T-helper 1 cell treated with Interleukin-12 subunit alpha and Interleukin-12 subunit beta and Interleukin-4 antibody, amounts not matched to agents 30 μg/mL and 1 μg/mL, for 36 hours (primary cell): ENCODE data around the gene VWA7.
A peak's percentile ranks its signal among the peaks of the same experiment; 100 is the strongest.

ENCODE experiments used
- H3K27ac Mint-ChIP-seq: one replicate; pipeline ENCODE4 v1.8.0; 2021; ENCODE audit warnings: mild to moderate bottlenecking, mixed read lengths
- H3K27me3 Mint-ChIP-seq: one replicate; pipeline ENCODE4 v1.8.0; 2021; ENCODE audit warnings: low read depth, mixed read lengths
- H3K36me3 Mint-ChIP-seq: one replicate; pipeline ENCODE4 v1.8.0; 2021; ENCODE audit warnings: low read depth, mixed read lengths
- H3K4me1 Mint-ChIP-seq: one replicate; pipeline ENCODE4 v1.8.0; 2021; ENCODE audit warnings: low read depth, mixed read lengths
- H3K4me3 Mint-ChIP-seq: one replicate; pipeline ENCODE4 v1.8.0; 2021; ENCODE audit warnings: mild to moderate bottlenecking, moderate library complexity, mixed read lengths
- H3K9me3 Mint-ChIP-seq: one replicate; pipeline ENCODE4 v1.8.0; 2021; ENCODE audit warnings: mixed read lengths

Gene VWA7

GRCh38 chr6:31727034-31727716 lies 50.0 kb downstream of the VWA7 start:
- Mint-ChIP-seq H3K36me3 (peaks cover 30% of the 10 kb centered on the region), H3K9me3 (no peaks in the 10 kb centered on the region), H3K4me1 (peaks cover 36% of the 10 kb centered on the region), H3K27me3 (no peaks in the 10 kb centered on the region), H3K4me3 (peak overlapping the region; percentile 52), H3K27ac (peak overlapping the region; percentile 78)

DNA sequence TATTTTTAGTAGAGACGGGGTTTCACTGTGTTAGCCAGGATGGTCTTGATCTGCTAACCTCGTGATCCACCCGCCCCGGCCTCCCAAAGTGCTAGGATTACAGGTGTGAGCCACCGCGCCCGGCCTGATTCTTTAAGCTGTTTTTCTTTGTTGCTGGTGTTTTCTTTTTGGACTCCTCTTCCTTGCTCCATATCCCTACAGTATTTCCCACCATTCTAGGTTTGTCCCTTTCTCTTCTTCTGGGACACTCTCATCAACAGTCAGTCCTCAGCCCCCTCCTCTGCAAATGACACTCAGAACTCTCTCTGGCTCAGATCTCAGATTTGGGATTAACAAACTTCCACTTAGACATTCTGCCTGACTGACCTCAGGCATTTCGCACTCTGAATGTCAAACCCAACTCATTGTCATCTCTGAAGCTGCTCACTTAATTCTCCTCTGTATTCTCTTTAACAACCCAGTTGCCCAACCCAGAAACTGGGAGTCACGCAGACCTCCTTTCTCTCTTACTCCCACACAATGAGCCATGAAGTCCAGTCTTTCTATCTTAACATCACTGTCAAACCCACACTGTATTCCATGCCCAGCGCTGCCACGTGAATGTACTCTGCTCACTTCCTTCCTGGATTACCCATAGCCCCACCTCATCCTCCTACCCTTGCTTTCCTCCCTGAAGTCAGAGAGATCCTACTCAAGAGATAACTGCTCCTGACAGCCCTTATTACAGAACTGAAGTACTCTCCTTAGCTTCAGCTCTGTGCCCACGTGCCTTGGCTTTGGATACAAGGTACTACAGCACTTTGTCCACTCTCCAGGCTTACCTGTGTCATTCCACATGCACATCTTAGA lies 51.4 kb downstream of the VWA7 start:
- Mint-ChIP-seq H3K9me3 (no peaks in the 10 kb centered on the region), H3K27me3 (no peaks in the 10 kb centered on the region), H3K27ac (peak overlapping the region; percentile 10), H3K4me3 (no peak overlapping the region), H3K36me3 (peaks cover 20% of the 10 kb centered on the region), H3K4me1 (peaks cover 34% of the 10 kb centered on the region)

- H3K27ac Mint-ChIP-seq: no peak overlapping the region
- no peak overlapping the region for H3K4me3 Mint-ChIP-seq
- no peaks in the 10 kb centered on the region for H3K9me3 Mint-ChIP-seq
- peaks cover 25% of the 10 kb centered on the region for H3K4me1 Mint-ChIP-seq
- no peaks in the 10 kb centered on the region for H3K27me3 Mint-ChIP-seq
- peaks cover 10% of the 10 kb centered on the region for H3K36me3 Mint-ChIP-seq
Measured at GRCh38 chr6:31723980-31724691, 53.0 kb downstream of the VWA7 start.

GRCh38 chr6:31723245-31723979 lies 53.7 kb downstream of the VWA7 start, which contains the start of gene MPIG6B:
Gene MPIG6B (plus strand): TSS chr6:31723373. CDS start chr6:31723384, 11 bp downstream.
- no peaks in the 10 kb centered on the region for H3K9me3 Mint-ChIP-seq
- no peak within 1 kb of the TSS for H3K27ac Mint-ChIP-seq
- no peak within 1 kb of the TSS for H3K4me3 Mint-ChIP-seq

GRCh38 chr6:31722173-31722572 lies 55.0 kb downstream of the VWA7 start:
- Mint-ChIP-seq H3K9me3 (no peaks in the 10 kb centered on the region), H3K4me1 (peaks cover 17% of the 10 kb centered on the region), H3K4me3 (no peak overlapping the region), H3K27me3 (no peaks in the 10 kb centered on the region), H3K36me3 (peaks cover 10% of the 10 kb centered on the region), H3K27ac (no peak overlapping the region)

More at GRCh38 chr6:31723245-31723979, 53.7 kb downstream of the VWA7 start, which contains the start of gene MPIG6B:
- H3K4me1 Mint-ChIP-seq: peaks cover 24% of the 10 kb centered on the region
- peaks cover 10% of the 10 kb centered on the region for H3K36me3 Mint-ChIP-seq
- no peaks in the 10 kb centered on the region for H3K27me3 Mint-ChIP-seq

- H3K4me1 Mint-ChIP-seq: peaks cover 10% of the 10 kb centered on the region
- peaks cover 5% of the 10 kb centered on the region for H3K36me3 Mint-ChIP-seq
- H3K9me3 Mint-ChIP-seq: no peaks in the 10 kb centered on the region
- H3K4me3 Mint-ChIP-seq: no peak within 1 kb of the TSS
- no peaks in the 10 kb centered on the region for H3K27me3 Mint-ChIP-seq
- H3K27ac Mint-ChIP-seq: no peak within 1 kb of the TSS
Measured at GRCh38 chr6:31721351-31722020, 55.6 kb downstream of the VWA7 start, which contains the start of gene LY6G6C. Gene LY6G6C (minus strand): TSS chr6:31721746. CDS start chr6:31721679, 67 bp downstream.

DNA sequence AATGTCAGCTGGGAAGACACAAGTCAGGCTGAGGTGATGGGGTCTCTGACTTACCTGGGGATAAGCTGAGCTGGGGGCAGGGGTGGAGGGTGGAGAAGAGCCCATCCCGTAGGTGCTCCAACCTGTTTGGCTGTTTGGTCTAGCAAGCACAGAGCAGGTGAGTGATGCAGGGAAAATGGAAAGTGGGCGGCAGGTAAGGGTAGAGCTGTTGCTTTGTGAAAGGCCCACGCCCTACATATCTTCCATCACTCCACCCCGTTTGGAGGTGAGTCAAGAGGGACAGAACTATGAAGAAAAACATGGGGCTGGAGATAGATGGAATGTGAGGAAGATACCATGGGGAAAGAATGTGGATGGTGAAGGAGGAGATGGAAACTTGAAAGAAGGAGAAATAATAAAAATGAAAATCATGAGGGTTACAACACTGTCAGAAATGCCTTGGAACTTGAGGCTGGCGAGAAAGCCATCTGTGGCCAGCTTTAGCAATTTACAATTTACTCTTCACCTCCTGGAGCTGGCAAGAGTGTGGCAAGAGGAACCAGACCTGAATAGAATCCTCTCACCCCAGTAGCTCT lies 56.8 kb downstream of the VWA7 start:
- H3K36me3 Mint-ChIP-seq: no peaks in the 10 kb centered on the region
- H3K4me3 Mint-ChIP-seq: no peak overlapping the region
- H3K27me3 Mint-ChIP-seq: no peaks in the 10 kb centered on the region
- no peaks in the 10 kb centered on the region for H3K9me3 Mint-ChIP-seq
- no peak overlapping the region for H3K27ac Mint-ChIP-seq
- H3K4me1 Mint-ChIP-seq: no peaks in the 10 kb centered on the region

GRCh38 chr6:31719001-31719400 lies 58.1 kb downstream of the VWA7 start:
- Mint-ChIP-seq H3K27ac (no peak overlapping the region), H3K4me3 (no peak overlapping the region), H3K4me1 (no peaks in the 10 kb centered on the region), H3K36me3 (no peaks in the 10 kb centered on the region), H3K27me3 (peaks cover 5% of the 10 kb centered on the region), H3K9me3 (no peaks in the 10 kb centered on the region)

- no peak overlapping the region for H3K27ac Mint-ChIP-seq
- H3K4me1 Mint-ChIP-seq: no peaks in the 10 kb centered on the region
- H3K36me3 Mint-ChIP-seq: no peaks in the 10 kb centered on the region
- no peak overlapping the region for H3K4me3 Mint-ChIP-seq
- H3K27me3 Mint-ChIP-seq: peaks cover 7% of the 10 kb centered on the region
- no peaks in the 10 kb centered on the region for H3K9me3 Mint-ChIP-seq
Measured at GRCh38 chr6:31718265-31718664, 58.9 kb downstream of the VWA7 start.

GRCh38 chr6:31717499-31718222 lies 59.5 kb downstream of the VWA7 start:
- Mint-ChIP-seq H3K27me3 (peaks cover 11% of the 10 kb centered on the region), H3K4me3 (no peak overlapping the region)

More at GRCh38 chr6:31717499-31718222, 59.5 kb downstream of the VWA7 start:
- Mint-ChIP-seq H3K36me3 (no peaks in the 10 kb centered on the region), H3K9me3 (no peaks in the 10 kb centered on the region), H3K4me1 (no peaks in the 10 kb centered on the region), H3K27ac (no peak overlapping the region)
